ENCODE data around the gene SPOCK1.

The SPOCK1 gene

GRCh38 chr5:137035480-137035878, 463.6 kb downstream of the SPOCK1 start:
- no peak overlapping the region for H3K4me3 ChIP-seq (ENCODE audit: low read depth, low read length)
- DNase-seq (ENCODE audit: low read depth), result no peak

GRCh38 chr5:137034764-137035479, 464.2 kb downstream of the SPOCK1 start:
- no peak overlapping the region for H3K4me3 ChIP-seq (ENCODE audit: low read depth, low read length)
- DNase-seq (ENCODE audit: low read depth), result no peak

GRCh38 chr5:137034213-137034612, 464.9 kb downstream of the SPOCK1 start:
- DNase-seq (ENCODE audit: low read depth), result no peak
- H3K4me3 ChIP-seq (ENCODE audit: low read depth, low read length), result no peak overlapping the region

GRCh38 chr5:137032929-137033328, 466.2 kb downstream of the SPOCK1 start:
- DNase-seq (ENCODE audit: low read depth), result no peak
- H3K4me3 ChIP-seq (ENCODE audit: low read depth, low read length), result no peak overlapping the region

GRCh38 chr5:137027758-137028157, 471.4 kb downstream of the SPOCK1 start:
- DNase-seq (ENCODE audit: low read depth), result no peak
- H3K4me3 ChIP-seq (ENCODE audit: low read depth, low read length), result no peak overlapping the region

GRCh38 chr5:137026296-137026695, 472.8 kb downstream of the SPOCK1 start:
- no peak overlapping the region for H3K4me3 ChIP-seq (ENCODE audit: low read depth, low read length)
- no peak for DNase-seq (ENCODE audit: low read depth)

- H3K4me3 ChIP-seq (ENCODE audit: low read depth, low read length), result no peak overlapping the region
- no peak for DNase-seq (ENCODE audit: low read depth)
Measured at GRCh38 chr5:137024044-137024443, 475.1 kb downstream of the SPOCK1 start.

- no peak for DNase-seq (ENCODE audit: low read depth)
- H3K4me3 ChIP-seq (ENCODE audit: low read depth, low read length), result no peak overlapping the region
Measured at GRCh38 chr5:137023371-137023770, 475.8 kb downstream of the SPOCK1 start.

- H3K4me3 ChIP-seq (ENCODE audit: low read depth, low read length), result no peak overlapping the region
- DNase-seq (ENCODE audit: low read depth), result no peak
Measured at GRCh38 chr5:137022725-137023124, 476.4 kb downstream of the SPOCK1 start.

GRCh38 chr5:137022043-137022442, 477.1 kb downstream of the SPOCK1 start:
- DNase-seq (ENCODE audit: low read depth), result no peak
- no peak overlapping the region for H3K4me3 ChIP-seq (ENCODE audit: low read depth, low read length)

- no peak for DNase-seq (ENCODE audit: low read depth)
Measured at GRCh38 chr5:137019229-137019628, 479.9 kb downstream of the SPOCK1 start.

GRCh38 chr5:137016783-137017324, 482.3 kb downstream of the SPOCK1 start:
- H3K4me3 ChIP-seq (ENCODE audit: low read depth, low read length), result no peak overlapping the region

More at GRCh38 chr5:137019229-137019628, 479.9 kb downstream of the SPOCK1 start:
- no peak overlapping the region for H3K4me3 ChIP-seq (ENCODE audit: low read depth, low read length)

GRCh38 chr5:137015540-137016116, 483.5 kb downstream of the SPOCK1 start:
- no peak for DNase-seq (ENCODE audit: low read depth)
- no peak overlapping the region for H3K4me3 ChIP-seq (ENCODE audit: low read depth, low read length)

More at GRCh38 chr5:137016783-137017324, 482.3 kb downstream of the SPOCK1 start:
- no peak for DNase-seq (ENCODE audit: low read depth)

- no peak for DNase-seq (ENCODE audit: low read depth)
- no peak overlapping the region for H3K4me3 ChIP-seq (ENCODE audit: low read depth, low read length)
Measured at GRCh38 chr5:137014731-137015130, 484.4 kb downstream of the SPOCK1 start.

GRCh38 chr5:137010226-137010625, 488.9 kb downstream of the SPOCK1 start:
- DNase-seq (ENCODE audit: low read depth), result no peak
- no peak overlapping the region for H3K4me3 ChIP-seq (ENCODE audit: low read depth, low read length)

- no peak for DNase-seq (ENCODE audit: low read depth)
- H3K4me3 ChIP-seq (ENCODE audit: low read depth, low read length), result no peak overlapping the region
Measured at GRCh38 chr5:137004279-137004678, 494.8 kb downstream of the SPOCK1 start.

GRCh38 chr5:137001026-137001569, 498.0 kb downstream of the SPOCK1 start:
- DNase-seq (ENCODE audit: low read depth), result no peak
- no peak overlapping the region for H3K4me3 ChIP-seq (ENCODE audit: low read depth, low read length)

- H3K4me3 ChIP-seq (ENCODE audit: low read depth, low read length), result no peak overlapping the region
- no peak for DNase-seq (ENCODE audit: low read depth)
Measured at GRCh38 chr5:136999787-137000186, 499.3 kb downstream of the SPOCK1 start.

GRCh38 chr5:136998854-136999357, 500.2 kb downstream of the SPOCK1 start:
- DNase-seq (ENCODE audit: low read depth), result no peak
- no peak overlapping the region for H3K4me3 ChIP-seq (ENCODE audit: low read depth, low read length)

- H3K4me3 ChIP-seq (ENCODE audit: low read depth, low read length), result no peak overlapping the region
- no peak for DNase-seq (ENCODE audit: low read depth)
Measured at GRCh38 chr5:136994154-136994553, 505.0 kb downstream of the SPOCK1 start.
